Esophagus muscularis mucosa (tissue), 4 donors: Measurements from ENCODE around the gene LRFN2. TPM values are rescaled to one million over a fixed set of nuclear protein-coding genes. Genes with fewer than 3 reads are reported as not detected.

Experiments used
- DNase-seq: peaks from one replicate; pipeline ENCODE4 v3.0.0-alpha.2; 2017; ENCODE audit errors: extremely low spot score
- H3K27ac ChIP-seq, 4 donors: fragments of 200-600 bp; sonication (generic); replicated peaks in 1 of 4; 1 replicate in 3 of 4; 2 replicates in 1 of 4; pipeline ENCODE4 v1.5.1; 2016 to 2019; ENCODE audit warnings: mild to moderate bottlenecking in 1 of 4
- H3K27me3 ChIP-seq, 4 donors: fragments of 200-600 bp; sonication (generic); one replicate each; pipeline versions ENCODE4 v1.5.1 to v1.6.0; 2016 to 2019
- H3K36me3 ChIP-seq, 4 donors: fragments of 200-600 bp; sonication (generic); one replicate each; pipeline ENCODE4 v1.5.1; 2016 to 2019
- H3K4me1 ChIP-seq, 4 donors: fragments of 200-600 bp; sonication (generic); one replicate each; pipeline ENCODE4 v1.5.1; 2016 to 2019
- H3K4me3 ChIP-seq, 4 donors: fragments of 200-600 bp; sonication (generic); 1 replicate in 2 of 4; 2 replicates in 2 of 4; pipeline ENCODE4 v1.5.1; 2016 to 2019; ENCODE audit warnings: mild to moderate bottlenecking in 4 of 4, moderate library complexity in 1 of 4
- H3K9me3 ChIP-seq, 4 donors: fragments of 200-600 bp; sonication (generic); 1 replicate in 3 of 4; 2 replicates in 1 of 4; pipeline ENCODE4 v1.5.1; 2016 to 2019
- EP300 ChIP-seq: sonication (generic); formaldehyde crosslinking; IDR thresholded peaks from one replicate; pipeline ENCODE4 v1.6.1; 2017; ENCODE audit warnings: antibody characterized with exemption
- POLR2A ChIP-seq: fragments of 450-650 bp; IDR thresholded peaks from one replicate; pipeline ENCODE4 v1.6.1; 2017; ENCODE audit warnings: antibody characterized with exemption, moderate library complexity, mild to moderate bottlenecking, low read depth
- POLR2AphosphoS5 ChIP-seq, 2 donors: sonication (generic); formaldehyde crosslinking; IDR thresholded peaks; one replicate each; pipeline ENCODE4 v1.6.1; 2017; ENCODE audit warnings: antibody characterized with exemption in 2 of 2
- WGBS: methylation state at CpG from one replicate; pipeline ENCODE4 v1.1.5; 2018; 5-methylcytosine and 5-hydroxymethylcytosine counted together
- intact Hi-C: fragments of 100-400 bp; cut with DNase I; formaldehyde crosslinking; loops from one replicate; pipeline ENCODE4 v1.15.1; 2023
- total RNA-seq, 4 donors: library from RNA; depleted of rRNA; stranded (reverse); fragments of >200 nt; gene quantifications; one replicate each; pipeline versions ENCODE4 v1.1.0 to v1.2.1, GENCODE V29; 2016
- TF ChIP-seq, protein P1 (sequence below), 3 experiments: fragments of 200-600 bp in 2 of 3; fragments of 450-650 bp in 1 of 3; sonication (generic) in 2 of 3; IDR thresholded peaks; one replicate each; pipeline ENCODE4 v1.5.1; 2017 to 2019; ENCODE audit warnings: antibody characterized with exemption in 3 of 3, mild to moderate bottlenecking in 2 of 3, moderate library complexity in 1 of 3

LRFN2 gene
- total RNA-seq, 4 donors from 2014 or later, result 0.11 TPM; not detected in 3

DNA sequence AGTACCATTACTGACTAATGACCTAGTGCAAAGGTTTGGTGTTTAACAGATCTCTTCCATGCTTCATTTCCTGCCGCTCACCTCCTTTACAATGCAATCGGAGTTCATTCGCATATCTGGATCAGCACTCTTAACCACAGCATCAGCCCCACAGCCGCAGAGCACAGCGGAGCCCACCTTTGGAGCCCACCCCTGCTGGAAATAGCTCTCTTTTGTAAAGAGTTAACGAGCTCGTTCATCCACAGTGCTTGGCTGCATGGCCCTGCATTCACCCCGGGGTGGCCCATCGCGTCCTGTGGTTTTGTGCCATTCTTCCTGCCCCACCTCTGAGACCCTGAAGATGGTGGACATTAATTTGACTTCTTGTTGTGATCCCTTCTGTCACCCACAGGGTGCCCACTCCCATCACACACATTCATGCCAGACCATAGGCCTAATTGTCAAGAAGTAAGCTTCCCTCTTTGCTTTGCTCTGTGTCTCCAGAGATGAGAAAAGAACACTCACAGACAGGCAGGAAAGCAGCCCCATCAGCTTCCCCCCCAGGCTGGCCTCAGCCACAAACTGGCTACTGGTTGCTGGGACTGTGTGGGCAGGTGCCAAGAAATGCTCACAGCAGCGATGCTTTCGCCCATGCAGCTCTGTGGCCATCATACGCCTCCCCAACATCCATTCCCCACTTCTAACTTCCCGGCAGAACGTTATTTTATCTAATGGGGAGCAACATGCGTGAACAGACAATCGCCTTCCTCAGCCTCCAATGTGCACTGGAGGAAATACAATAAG, 167.0 kb downstream of the LRFN2 start:
- intact Hi-C loops, result no loop called here
- 93% methylated on average over 17 of the region's 17 CpGs for WGBS
- DNase-seq, result no peak
- no peak for TF ChIP-seq POLR2AphosphoS5 (IDR thresholded peaks at IDR 0.05)
- no peak for TF ChIP-seq EP300
- no peaks in the 10 kb centered on the region for H3K36me3 ChIP-seq
- peaks cover 0 to 7% (median 3%) of the 10 kb centered on the region in 4 donors for H3K4me1 ChIP-seq
- no peak overlapping the region for H3K4me3 ChIP-seq
- H3K9me3 ChIP-seq, result no peaks in the 10 kb centered on the region
- no peak overlapping the region for H3K27ac ChIP-seq
- H3K27me3 ChIP-seq, result no peaks in the 10 kb centered on the region

DNA sequence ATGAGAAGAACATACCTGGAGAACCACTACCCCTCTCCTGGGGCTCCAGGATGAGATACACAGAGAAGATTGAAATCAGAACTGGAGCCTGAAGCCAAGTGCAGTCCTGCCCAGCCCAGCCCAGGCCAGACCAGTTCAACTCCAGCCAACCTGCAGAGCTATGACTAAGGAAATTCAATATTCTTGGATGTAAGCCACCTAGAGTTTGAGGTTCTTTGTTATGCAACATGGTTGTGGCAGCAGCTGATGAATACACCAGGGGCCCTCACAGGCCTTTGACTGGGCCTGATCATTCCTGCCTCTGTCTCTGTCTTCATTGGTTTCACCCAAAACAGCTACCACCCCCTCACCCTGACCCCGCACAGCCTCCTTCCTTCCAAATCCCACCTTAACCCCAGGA, 167.8 kb downstream of the LRFN2 start:
- TF ChIP-seq EP300 (no peak), POLR2AphosphoS5 (IDR thresholded peaks at IDR 0.05) (no peak), POLR2A (no peak)
- TF ChIP-seq, protein P1, sequence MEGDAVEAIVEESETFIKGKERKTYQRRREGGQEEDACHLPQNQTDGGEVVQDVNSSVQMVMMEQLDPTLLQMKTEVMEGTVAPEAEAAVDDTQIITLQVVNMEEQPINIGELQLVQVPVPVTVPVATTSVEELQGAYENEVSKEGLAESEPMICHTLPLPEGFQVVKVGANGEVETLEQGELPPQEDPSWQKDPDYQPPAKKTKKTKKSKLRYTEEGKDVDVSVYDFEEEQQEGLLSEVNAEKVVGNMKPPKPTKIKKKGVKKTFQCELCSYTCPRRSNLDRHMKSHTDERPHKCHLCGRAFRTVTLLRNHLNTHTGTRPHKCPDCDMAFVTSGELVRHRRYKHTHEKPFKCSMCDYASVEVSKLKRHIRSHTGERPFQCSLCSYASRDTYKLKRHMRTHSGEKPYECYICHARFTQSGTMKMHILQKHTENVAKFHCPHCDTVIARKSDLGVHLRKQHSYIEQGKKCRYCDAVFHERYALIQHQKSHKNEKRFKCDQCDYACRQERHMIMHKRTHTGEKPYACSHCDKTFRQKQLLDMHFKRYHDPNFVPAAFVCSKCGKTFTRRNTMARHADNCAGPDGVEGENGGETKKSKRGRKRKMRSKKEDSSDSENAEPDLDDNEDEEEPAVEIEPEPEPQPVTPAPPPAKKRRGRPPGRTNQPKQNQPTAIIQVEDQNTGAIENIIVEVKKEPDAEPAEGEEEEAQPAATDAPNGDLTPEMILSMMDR (IDR thresholded peaks at IDR 0.05), result no peak
- H3K4me1 ChIP-seq, result peaks cover 0 to 7% (median 3%) of the 10 kb centered on the region in 4 donors
- no peak overlapping the region for H3K27ac ChIP-seq
- no peaks in the 10 kb centered on the region for H3K27me3 ChIP-seq
- WGBS, result 100% methylated on average over 1 of the region's 1 CpG
- no peaks in the 10 kb centered on the region for H3K9me3 ChIP-seq
- H3K36me3 ChIP-seq, result no peaks in the 10 kb centered on the region
- intact Hi-C loops, result no loop called here
- no peak overlapping the region for H3K4me3 ChIP-seq
- DNase-seq, result no peak

DNA sequence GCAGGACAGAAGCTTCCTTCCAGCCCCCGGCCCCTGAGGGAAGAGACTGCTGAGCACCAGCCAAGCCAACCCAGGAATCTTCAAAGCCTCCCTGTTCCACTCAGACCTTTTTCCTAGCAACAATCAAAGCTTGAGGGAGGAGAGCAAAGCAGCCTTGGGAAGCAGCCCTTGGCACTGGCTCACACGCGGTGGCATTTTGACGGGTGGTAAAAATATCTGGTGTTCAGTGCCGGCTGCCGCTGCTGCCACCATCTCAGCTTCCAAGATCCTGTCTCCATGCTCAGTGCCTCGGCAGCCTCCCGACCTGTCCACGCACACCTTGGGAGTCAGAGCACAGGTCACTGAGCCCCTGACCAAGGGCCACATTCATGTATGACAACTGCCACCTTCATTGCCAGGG, 170.1 kb downstream of the LRFN2 start:
- H3K4me1 ChIP-seq, result peaks cover 0 to 7% (median 4%) of the 10 kb centered on the region in 4 donors
- WGBS, result 68% methylated on average over 9 of the region's 9 CpGs
- H3K27ac ChIP-seq, result no peak overlapping the region
- H3K27me3 ChIP-seq, result no peaks in the 10 kb centered on the region
- intact Hi-C loops, result no loop called here
- no peak for TF ChIP-seq POLR2A
- no peak for TF ChIP-seq EP300
- TF ChIP-seq, protein P1 (IDR thresholded peaks at IDR 0.05), result no peak
- TF ChIP-seq POLR2AphosphoS5 (IDR thresholded peaks at IDR 0.05), result no peak
- no peaks in the 10 kb centered on the region for H3K36me3 ChIP-seq
- no peaks in the 10 kb centered on the region for H3K9me3 ChIP-seq
- H3K4me3 ChIP-seq, result no peak overlapping the region
- no peak for DNase-seq

DNA sequence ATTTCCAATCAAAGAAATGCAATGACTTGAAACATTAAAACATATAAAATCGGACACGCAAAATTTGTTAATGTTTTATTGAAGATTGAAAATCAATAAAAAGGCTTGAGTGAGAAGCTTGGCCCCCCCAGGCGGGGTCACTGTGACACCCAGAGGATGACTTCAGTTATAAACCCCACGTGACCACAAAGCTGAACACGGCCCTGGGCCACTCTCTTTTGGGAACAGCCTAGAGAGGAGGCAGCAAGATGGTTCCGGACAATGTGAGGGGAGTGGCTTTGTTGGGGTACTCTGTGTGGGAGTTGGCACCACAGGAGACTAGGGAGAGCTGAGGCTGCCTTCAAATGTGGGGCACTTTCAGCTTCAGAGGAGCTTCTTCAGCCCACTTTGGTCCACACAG, 172.5 kb downstream of the LRFN2 start:
- H3K4me1 ChIP-seq, result peaks cover 0 to 8% (median 6%) of the 10 kb centered on the region in 4 donors
- 94% methylated on average over 6 of the region's 6 CpGs for WGBS
- no peak for DNase-seq
- TF ChIP-seq, protein P1 (IDR thresholded peaks at IDR 0.05), result no peak
- TF ChIP-seq EP300 (no peak), POLR2A (no peak), POLR2AphosphoS5 (IDR thresholded peaks at IDR 0.05) (no peak)
- peaks cover 0 to 5% (median 0%) of the 10 kb centered on the region in 4 donors for H3K27me3 ChIP-seq
- no peaks in the 10 kb centered on the region for H3K36me3 ChIP-seq
- H3K4me3 ChIP-seq, result no peak overlapping the region
- no peaks in the 10 kb centered on the region for H3K9me3 ChIP-seq
- intact Hi-C loops, result no loop called here
- no peak overlapping the region for H3K27ac ChIP-seq

DNA sequence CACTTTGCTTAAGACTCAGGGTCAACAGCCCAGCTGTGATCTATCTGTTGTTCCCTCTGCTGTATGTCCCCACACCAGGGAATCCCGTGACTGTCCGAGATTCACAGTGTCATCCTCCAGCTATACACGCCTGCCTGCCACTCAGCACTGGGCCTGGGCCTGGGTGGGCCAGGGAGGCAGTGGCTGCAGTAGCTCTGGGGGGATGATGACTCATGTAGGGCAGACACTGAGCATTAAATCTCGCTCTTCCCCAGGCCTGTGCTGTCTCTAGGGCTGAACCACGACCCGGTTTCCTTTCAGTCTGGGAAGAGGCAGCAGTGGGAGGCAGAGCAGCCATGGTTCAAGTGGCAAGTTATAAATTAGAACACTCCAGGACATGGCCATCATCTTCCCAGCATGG, 173.9 kb downstream of the LRFN2 start:
- Histone ChIP-seq H3K4me3 (no peak overlapping the region), H3K27me3 (peaks cover 0 to 5% (median 0%) of the 10 kb centered on the region in 4 donors), H3K9me3 (no peaks in the 10 kb centered on the region), H3K27ac (no peak overlapping the region), H3K4me1 (peaks cover 0 to 8% (median 6%) of the 10 kb centered on the region in 4 donors), H3K36me3 (no peaks in the 10 kb centered on the region)
- intact Hi-C loops, result no loop called here
- DNase-seq, result no peak
- WGBS, result 73% methylated on average over 3 of the region's 6 CpGs
- no peak for TF ChIP-seq EP300
- TF ChIP-seq, protein P1 (IDR thresholded peaks at IDR 0.05), result no peak
- no peak for TF ChIP-seq POLR2A
- no peak for TF ChIP-seq POLR2AphosphoS5 (IDR thresholded peaks at IDR 0.05)
